ENCODE data around the gene MYOM1.

The MYOM1 gene

DNA sequence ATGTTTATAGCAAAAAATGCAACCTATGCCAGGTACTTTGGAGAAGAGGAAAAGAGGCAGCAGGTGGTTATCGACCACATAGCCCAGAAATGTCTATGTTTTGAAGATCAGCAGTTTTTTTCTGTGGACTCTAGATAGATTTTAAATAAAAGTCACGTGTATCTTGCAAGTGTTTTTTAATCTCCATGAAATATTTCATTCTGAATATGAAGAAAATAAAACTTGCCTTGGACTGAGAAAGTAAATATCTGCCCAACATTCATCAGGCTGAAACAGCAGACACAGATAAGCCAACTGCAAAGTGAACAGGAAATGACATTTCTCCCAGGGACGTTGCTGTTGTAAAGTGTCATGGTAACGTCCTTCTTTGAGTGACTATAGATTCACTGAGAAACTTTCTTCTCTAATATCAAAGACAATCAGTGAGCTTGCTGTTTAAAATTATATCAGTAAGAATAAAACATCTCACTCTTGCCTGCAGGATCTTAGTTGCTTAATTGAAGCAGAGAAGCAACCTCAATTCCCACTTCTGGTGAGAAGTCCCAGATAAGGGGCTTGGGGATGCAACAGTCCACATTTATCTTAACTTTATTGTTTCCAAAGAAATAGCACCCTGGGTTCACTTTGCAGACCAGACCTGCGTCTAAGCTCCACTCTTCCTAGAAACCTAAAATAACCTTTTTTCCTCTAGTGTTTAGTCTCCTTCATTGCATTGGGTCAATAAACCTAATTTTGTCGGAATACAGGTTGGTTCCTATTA, 6.3 kb downstream of the MYOM1 start:
- TF ChIP-seq TAF1 (IDR thresholded peaks at IDR 0.05; ENCODE audit: borderline replicate concordance, insufficient read depth, low read length) = no peak
- TF ChIP-seq SIN3A (IDR thresholded peaks at IDR 0.05; ENCODE audit: borderline replicate concordance, insufficient read depth, low read length) = no peak
- no peak for TF ChIP-seq POLR2AphosphoS5 (IDR thresholded peaks at IDR 0.05; ENCODE audit: low read depth, low read length)
- no peak for TF ChIP-seq FOXP2 (optimal IDR thresholded peaks at IDR 0.05; ENCODE audit: borderline replicate concordance, extremely low read depth, extremely low read length, insufficient read depth)
- TF ChIP-seq, protein P1, sequence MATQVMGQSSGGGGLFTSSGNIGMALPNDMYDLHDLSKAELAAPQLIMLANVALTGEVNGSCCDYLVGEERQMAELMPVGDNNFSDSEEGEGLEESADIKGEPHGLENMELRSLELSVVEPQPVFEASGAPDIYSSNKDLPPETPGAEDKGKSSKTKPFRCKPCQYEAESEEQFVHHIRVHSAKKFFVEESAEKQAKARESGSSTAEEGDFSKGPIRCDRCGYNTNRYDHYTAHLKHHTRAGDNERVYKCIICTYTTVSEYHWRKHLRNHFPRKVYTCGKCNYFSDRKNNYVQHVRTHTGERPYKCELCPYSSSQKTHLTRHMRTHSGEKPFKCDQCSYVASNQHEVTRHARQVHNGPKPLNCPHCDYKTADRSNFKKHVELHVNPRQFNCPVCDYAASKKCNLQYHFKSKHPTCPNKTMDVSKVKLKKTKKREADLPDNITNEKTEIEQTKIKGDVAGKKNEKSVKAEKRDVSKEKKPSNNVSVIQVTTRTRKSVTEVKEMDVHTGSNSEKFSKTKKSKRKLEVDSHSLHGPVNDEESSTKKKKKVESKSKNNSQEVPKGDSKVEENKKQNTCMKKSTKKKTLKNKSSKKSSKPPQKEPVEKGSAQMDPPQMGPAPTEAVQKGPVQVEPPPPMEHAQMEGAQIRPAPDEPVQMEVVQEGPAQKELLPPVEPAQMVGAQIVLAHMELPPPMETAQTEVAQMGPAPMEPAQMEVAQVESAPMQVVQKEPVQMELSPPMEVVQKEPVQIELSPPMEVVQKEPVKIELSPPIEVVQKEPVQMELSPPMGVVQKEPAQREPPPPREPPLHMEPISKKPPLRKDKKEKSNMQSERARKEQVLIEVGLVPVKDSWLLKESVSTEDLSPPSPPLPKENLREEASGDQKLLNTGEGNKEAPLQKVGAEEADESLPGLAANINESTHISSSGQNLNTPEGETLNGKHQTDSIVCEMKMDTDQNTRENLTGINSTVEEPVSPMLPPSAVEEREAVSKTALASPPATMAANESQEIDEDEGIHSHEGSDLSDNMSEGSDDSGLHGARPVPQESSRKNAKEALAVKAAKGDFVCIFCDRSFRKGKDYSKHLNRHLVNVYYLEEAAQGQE (IDR thresholded peaks at IDR 0.05; ENCODE audit: insufficient read depth in 1 of 2, low read depth in 2 of 2, low read length in 2 of 2) = no peak

DNA sequence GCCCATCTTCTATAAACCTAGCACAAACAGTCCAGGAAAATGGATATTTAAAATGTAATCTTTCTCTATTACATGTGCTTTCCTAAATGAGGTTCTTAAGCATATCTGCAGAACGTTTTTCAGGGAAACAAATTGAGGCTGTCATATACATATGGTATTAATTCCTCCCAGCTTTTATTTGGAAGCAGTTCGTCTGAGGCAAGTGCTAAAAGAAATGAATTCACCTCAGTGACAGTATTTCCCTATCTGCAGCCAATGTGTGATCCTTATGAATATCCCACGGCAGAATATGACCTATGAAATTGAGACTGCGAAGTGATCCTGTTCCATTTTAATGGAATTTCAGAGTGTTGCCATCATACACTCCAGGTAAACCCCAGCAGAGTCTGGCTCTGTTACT, 7.1 kb downstream of the MYOM1 start:
- TF ChIP-seq POLR2AphosphoS5 (IDR thresholded peaks at IDR 0.05; ENCODE audit: low read depth, low read length) (no peak), SIN3A (IDR thresholded peaks at IDR 0.05; ENCODE audit: borderline replicate concordance, insufficient read depth, low read length) (no peak), TAF1 (IDR thresholded peaks at IDR 0.05; ENCODE audit: borderline replicate concordance, insufficient read depth, low read length) (no peak), FOXP2 (optimal IDR thresholded peaks at IDR 0.05; ENCODE audit: borderline replicate concordance, extremely low read depth, extremely low read length, insufficient read depth) (no peak)
- TF ChIP-seq, protein P1 (IDR thresholded peaks at IDR 0.05; ENCODE audit: insufficient read depth in 1 of 2, low read depth in 2 of 2, low read length in 2 of 2) = no peak

DNA sequence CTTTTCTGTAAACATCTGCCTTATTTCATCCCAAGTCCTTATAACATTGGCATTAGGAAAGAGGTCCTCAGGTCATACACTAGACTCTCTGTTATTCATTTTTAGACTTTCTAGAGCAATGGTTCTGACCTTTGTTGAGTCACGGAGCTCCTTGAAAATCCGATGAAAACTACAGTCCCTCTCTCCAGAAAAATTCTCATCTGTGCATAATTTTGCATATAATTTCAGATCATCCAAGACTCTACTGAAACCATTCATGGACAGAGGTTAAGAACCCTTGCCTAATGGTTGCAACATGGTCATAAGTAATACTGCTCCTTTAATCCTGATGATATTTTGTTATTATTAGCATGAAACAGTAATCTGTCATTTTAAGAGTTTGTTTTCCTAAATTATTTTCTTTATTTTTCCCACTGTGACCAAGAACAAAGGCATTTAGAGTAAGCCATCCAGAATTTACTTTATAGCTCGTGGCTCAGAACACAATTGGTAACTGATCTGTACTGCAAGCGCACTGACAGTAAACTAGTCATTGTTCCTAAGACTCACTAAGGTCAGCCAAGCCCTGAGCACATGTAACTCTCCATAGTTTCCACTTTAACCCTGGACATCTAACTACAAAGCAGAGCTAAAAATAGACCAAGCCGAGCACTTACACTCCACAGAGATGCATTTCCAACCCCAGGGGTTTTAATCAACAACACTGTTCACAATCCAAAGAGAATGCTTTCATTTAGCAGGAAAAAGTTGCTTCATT, 8.4 kb downstream of the MYOM1 start:
- TF ChIP-seq SIN3A (IDR thresholded peaks at IDR 0.05; ENCODE audit: borderline replicate concordance, insufficient read depth, low read length) (no peak), FOXP2 (optimal IDR thresholded peaks at IDR 0.05; ENCODE audit: borderline replicate concordance, extremely low read depth, extremely low read length, insufficient read depth) (no peak), TAF1 (IDR thresholded peaks at IDR 0.05; ENCODE audit: borderline replicate concordance, insufficient read depth, low read length) (no peak), POLR2AphosphoS5 (IDR thresholded peaks at IDR 0.05; ENCODE audit: low read depth, low read length) (no peak)
- TF ChIP-seq, protein P1 (IDR thresholded peaks at IDR 0.05; ENCODE audit: insufficient read depth in 1 of 2, low read depth in 2 of 2, low read length in 2 of 2) = no peak

DNA sequence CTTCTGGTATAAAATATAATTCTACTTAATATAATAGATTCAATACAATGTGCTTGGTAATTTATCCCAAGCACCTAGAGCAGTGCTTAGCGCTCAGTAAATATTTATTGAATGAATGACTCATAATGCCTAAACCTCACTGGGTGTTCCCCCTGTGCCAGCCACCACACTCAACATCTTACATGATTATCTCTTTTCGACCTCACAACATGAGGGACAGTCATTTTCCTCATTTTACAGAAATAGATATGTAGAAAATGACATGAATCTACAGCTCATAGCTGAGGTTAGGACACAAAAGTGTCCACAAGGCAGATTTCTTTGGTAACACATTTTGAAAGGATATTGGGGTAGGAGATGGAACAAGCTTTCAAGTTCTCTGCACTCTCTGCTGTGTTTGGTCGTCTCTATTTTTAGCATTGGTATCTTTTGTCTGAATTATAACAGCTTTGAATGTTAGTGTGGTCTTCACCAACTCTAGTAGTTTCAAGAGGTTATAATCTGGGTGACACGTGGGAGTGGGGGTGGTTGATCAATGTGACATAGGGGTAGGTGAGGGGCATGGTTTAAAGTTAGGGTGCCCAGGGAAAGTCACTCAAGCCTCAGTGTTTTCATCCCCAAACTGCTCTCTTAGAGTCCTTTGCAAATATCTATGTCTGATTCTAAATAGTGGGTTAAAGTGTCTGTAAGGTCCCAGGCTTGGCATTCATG, 9.8 kb downstream of the MYOM1 start:
- TF ChIP-seq FOXP2 (optimal IDR thresholded peaks at IDR 0.05; ENCODE audit: borderline replicate concordance, extremely low read depth, extremely low read length, insufficient read depth) = no peak
- no peak for TF ChIP-seq POLR2AphosphoS5 (IDR thresholded peaks at IDR 0.05; ENCODE audit: low read depth, low read length)
- no peak for TF ChIP-seq TAF1 (IDR thresholded peaks at IDR 0.05; ENCODE audit: borderline replicate concordance, insufficient read depth, low read length)
- TF ChIP-seq, protein P1 (IDR thresholded peaks at IDR 0.05; ENCODE audit: insufficient read depth in 1 of 2, low read depth in 2 of 2, low read length in 2 of 2) = no peak
